GM19238 (cell line): ENCODE data around the gene RXFP4.

ENCODE experiments used
- DNase-seq: peaks from one replicate; pipeline ENCODE4 v3.0.0; 2011; ENCODE audit warnings: low spot score; ENCODE audit not compliant: insufficient read length

The RXFP4 gene

GRCh38 chr1:155957411-155957915, 16.0 kb downstream of the RXFP4 start:
- no peak for DNase-seq

GRCh38 chr1:155960081-155960745, 18.8 kb downstream of the RXFP4 start:
- no peak for DNase-seq

GRCh38 chr1:155961937-155962336, 20.5 kb downstream of the RXFP4 start:
- no peak for DNase-seq

- DNase-seq = no peak
Measured at GRCh38 chr1:155962599-155963211, 21.3 kb downstream of the RXFP4 start.

- DNase-seq = no peak
Measured at GRCh38 chr1:155964193-155964592, 22.8 kb downstream of the RXFP4 start.

- DNase-seq = no peak
Measured at GRCh38 chr1:155966135-155966534, 24.7 kb downstream of the RXFP4 start.

- no peak for DNase-seq
Measured at GRCh38 chr1:155966750-155967149, 25.3 kb downstream of the RXFP4 start.

- DNase-seq = no peak
Measured at GRCh38 chr1:155967341-155968050, 26.1 kb downstream of the RXFP4 start.

- DNase-seq = no peak
Measured at GRCh38 chr1:155968051-155968400, 26.6 kb downstream of the RXFP4 start.

- no peak for DNase-seq
Measured at GRCh38 chr1:155968670-155969069, 27.2 kb downstream of the RXFP4 start.

GRCh38 chr1:155969377-155969791, 27.9 kb downstream of the RXFP4 start:
- no peak for DNase-seq

GRCh38 chr1:155970531-155971167, 29.2 kb downstream of the RXFP4 start:
- peak; percentile 67 for DNase-seq

- no peak for DNase-seq
Measured at GRCh38 chr1:155971910-155972809, 30.7 kb downstream of the RXFP4 start.

GRCh38 chr1:155973723-155974122, 32.3 kb downstream of the RXFP4 start:
- no peak for DNase-seq

- DNase-seq = no peak
Measured at GRCh38 chr1:155974208-155975115, 33.0 kb downstream of the RXFP4 start.

- no peak for DNase-seq
Measured at GRCh38 chr1:155975375-155976061, 34.1 kb downstream of the RXFP4 start.

GRCh38 chr1:155976062-155976912, 34.8 kb downstream of the RXFP4 start:
- DNase-seq = no peak

- DNase-seq = no peak
Measured at GRCh38 chr1:155976913-155977689, 35.7 kb downstream of the RXFP4 start.
